GM18517 (cell line): ENCODE data around the gene FAM170B.

ENCODE experiments used
- ATAC-seq: cut with Tn5 transposase; IDR thresholded peaks from one replicate; pipeline ENCODE4 v1.9.1; 2021; ENCODE audit warnings: mild to moderate bottlenecking, moderate library complexity; ENCODE audit not compliant: unreplicated experiment

The FAM170B gene

DNA sequence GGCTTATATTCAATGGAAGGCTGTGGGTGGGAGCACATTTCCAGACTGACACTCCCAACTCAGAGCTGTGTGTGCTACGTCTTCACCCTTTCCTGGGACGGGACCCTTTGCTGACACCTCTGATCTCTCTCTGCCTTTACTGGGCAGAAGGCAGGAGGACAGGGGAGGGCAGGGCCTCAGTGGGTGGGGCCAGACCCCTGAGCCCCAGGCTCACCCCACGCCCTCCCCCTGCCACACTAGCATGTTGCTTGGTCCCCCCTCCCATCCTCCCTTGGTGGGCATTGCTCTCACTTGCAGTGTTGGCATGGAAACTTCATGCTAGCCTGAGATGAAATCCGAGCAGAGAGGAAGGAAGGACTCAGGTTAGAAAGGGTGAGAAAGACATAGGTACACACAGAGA lies 36.0 kb upstream of the FAM170B start:
- ATAC-seq = no peak

DNA sequence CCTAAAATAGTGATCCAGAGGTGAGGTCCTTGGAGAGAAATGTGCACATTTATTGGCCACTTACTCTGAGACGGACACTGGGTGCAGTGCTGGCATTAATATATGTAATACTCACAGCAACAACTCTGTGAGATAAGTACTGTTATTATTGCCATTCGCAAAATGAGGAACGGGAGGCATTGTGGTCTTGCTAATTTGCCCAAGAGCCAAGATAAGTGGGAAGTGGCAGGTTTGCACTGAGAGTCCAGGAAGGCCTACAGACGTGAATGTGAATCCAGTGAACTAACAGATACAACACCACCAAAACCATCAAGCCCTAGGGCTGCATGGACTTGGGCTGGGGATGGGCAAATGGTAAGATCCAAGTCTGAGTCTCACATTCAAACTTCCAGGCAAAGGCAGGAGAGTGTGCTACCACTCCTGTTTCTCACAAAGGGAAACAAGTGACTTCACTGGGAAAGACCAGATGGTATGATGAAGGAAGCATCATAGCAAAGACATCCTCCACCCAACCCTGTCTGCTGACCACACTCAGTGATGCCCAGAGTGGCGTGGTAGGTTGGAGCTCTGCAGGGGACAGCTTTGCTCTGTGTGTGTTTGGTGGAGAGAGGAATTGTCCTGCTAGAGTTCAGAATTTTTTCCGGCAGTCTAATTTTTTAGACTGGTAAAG lies 35.1 kb upstream of the FAM170B start:
- no peak for ATAC-seq

DNA sequence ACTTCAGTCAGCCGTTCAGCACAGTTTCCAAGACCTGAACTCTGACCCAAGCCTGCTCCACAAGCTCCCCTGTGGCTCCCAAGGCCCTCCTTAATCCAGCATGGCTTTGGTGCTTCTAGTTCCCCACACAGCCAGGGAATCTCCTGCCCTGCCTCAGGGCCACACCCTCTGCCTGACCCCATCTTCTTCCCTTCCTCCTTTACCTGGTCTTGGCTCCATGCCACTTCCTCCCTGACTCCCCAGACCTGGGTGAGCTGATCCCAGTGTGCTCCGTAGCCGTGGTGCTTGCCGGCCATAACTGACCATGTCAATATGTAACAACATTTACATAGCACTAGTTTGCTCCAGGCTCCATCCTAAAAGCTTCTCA lies 34.3 kb upstream of the FAM170B start:
- no peak for ATAC-seq

DNA sequence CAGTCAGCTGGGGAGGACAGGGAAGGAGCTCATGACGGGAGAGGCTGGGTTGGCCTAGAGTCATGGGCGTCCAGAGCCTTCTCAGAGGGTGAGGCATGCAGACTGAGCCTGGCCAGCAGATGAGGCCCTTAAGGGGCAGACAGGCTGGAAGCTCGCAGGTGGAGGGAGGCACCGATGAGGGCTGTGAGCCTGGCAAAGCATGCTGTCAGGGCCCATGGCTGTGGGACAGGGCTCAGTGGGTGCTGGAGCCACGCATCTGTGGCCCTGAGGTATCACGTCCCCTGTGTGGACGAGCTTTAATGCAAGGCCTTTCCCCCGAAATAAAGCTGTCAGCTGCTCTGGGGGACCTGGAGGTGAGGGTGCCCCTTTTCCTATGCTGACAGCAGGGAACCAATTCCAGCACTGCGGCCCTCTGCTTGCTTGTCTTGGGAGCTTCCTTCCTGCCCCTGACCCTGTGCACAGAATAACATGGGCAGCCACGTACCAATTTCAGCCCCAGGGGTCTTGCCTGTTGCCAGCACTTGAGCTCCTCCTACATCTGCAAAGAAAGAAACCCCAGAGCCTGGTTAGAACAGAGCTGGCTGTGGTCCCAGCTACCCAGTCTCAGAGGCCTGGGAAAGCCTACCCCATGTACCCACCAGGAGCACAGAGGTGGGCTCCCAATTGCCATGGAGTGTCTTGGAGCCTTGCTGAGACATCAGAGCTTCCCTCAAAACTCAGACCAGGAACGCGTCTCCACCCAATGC lies 33.8 kb upstream of the FAM170B start:
- ATAC-seq = no peak

DNA sequence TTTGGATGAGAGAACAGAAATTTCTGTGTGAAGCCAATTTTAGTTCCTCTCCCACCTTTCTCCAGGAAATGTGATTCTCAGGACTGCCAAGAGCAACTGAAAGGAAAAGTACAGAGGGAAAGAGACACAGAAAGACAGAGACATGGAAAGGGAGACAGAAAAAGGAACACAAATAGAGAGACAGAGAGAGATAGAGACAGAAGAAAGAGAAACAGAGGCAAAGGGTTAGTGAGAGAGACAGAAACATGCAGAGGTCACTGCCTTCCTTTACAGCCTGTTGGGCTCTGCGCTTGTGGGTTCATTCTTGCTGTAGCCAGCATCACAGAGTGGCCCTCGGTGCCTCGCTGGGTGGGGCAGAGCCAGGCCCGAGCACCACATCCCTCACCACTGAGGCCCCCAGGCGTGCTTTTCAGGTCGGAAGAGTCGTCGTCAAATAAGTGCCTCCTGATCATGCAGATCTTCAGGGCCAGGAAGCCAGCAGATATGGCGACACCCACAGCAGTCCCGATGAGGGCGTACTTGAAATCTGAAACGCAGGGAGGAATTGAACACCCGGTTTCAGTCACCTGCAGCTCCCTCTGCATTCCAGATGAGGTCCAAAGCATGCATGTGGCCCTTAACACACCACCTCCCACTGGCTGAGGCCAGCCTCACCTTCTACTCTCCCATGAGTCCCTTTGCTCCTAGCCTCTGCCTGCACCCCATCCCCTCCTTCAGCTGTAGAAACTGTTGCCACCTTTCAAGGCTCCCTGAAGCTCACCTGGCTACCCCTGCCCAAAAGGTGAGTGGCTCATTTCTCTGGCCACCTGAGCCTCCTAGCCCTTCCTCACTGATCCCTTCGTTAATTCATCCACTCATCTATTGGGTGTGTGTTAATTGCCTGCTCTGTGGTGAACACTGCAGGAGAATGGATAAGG lies 32.9 kb upstream of the FAM170B start:
- no peak for ATAC-seq

DNA sequence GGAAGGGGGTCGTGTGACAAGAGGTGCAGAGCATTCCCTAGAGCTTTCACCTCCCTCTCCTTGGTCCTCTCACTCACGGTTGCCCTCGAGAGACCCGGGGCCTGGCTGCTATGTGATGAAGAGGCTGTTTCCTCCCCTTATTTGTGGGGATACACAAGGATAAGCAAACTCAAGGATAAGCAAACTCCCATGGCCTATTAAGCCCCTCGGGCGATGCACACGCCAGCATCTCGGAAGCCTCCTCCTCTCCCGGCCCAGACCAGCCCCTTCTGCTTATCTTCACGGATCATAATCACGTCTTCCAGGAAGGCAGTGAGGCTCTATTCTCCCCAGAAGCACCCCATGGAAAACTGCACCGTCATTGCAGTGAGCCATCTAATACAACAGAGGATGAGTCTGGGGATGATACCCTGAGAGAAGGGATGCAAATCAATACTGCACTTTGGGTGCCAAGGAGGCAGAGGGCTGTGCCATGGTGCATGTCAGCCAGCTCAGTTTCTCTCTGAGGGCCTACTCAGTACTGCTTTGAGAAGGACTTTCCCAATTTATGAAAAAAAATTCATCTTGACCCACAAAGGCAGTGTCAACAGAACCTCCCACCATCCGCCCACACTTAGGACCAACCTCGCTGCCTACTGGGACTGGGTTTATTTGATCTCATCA lies 32.1 kb upstream of the FAM170B start:
- no peak for ATAC-seq

DNA sequence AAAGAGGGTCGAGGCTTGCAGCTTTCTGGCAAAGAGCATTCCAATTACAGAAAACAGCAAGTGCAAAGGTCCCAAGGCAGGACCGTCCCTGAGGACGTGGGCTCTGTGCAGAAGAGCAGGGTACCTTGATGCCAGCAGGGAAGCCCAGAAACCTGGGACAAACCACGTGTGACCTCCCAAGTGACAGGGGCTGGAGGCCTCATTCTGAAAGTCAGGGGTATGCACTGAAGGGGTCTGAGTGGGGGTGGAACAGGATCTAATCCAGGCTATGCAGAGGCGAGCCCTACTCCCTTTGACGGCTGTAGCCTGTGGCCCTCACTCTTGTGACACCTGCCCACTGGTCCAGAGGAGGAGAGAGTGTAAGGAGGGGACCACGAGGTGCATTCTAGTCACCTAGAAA lies 31.4 kb upstream of the FAM170B start:
- no peak for ATAC-seq

DNA sequence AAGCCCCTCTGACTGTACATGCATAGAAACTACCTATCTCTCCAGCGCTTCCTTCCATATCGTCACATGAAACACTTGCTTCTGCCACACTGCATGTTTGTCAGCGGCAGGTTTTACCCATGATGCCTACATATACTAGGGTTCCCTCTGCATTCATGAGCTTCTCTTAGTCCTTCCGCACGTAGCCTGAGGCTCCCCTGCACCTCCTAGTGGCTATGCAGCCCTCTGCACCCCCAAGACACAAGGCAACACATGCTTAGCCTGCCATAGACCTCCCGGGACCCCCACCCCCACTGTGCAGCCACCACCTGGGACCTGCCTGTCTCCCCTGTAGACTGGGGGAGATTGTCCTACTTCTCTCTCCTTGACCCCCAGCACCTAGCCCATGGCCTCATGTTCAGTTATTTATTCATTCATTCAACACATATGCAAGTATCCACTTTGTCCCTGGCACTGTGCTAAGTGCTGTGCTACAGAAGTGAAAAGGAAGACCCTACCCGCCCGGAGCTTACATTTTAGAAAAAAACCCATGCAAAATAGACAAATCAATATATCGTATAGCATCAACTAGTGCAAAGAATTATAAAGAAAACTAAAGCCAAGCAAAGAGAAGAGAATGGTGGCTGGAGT lies 30.9 kb upstream of the FAM170B start:
- ATAC-seq = peak; percentile 68

DNA sequence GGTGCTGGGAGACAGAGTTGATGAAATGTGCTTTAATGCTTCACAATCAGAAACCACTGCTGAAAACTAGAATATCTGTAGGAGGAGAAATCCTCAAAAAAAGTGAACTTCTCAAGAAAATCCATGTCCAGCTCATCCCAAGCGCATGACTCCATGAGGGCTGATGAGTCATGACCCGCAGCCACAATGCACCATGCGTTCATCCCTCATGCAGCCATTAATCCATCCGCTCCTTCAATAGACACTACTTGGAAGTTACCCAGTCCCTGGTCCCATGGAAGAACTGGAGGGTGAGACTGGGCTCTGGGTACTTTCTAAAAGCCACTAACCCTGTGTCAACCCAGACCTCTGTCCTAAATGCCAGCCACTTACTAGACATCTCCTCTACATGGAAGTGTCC lies 29.9 kb upstream of the FAM170B start:
- ATAC-seq = no peak

DNA sequence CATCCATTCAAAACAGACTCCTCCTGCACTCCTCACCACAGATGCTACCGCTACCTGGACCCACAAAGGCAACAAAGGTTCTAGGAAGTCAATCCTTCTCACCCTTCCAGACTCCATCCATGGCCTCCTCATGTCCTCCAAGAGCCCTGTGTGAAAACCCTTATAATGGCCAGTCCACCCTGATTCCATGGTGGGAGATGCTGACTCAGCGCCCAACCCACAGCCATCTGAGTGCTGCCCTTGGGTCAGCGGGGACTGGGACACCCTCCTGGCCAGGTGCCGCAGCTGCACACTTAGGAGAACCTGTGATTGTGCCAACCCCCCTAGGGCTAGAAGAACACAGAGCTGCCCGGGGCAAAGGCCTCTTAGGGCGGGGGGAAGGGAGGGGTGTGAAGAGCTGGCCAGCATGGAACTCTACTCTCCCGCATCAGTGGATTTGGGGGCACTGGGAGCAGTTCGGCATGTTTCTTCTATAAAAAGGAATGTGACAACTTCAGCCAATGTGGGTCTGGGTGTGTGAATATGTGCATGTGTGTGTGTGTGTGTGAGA lies 29.0 kb upstream of the FAM170B start:
- no peak for ATAC-seq

DNA sequence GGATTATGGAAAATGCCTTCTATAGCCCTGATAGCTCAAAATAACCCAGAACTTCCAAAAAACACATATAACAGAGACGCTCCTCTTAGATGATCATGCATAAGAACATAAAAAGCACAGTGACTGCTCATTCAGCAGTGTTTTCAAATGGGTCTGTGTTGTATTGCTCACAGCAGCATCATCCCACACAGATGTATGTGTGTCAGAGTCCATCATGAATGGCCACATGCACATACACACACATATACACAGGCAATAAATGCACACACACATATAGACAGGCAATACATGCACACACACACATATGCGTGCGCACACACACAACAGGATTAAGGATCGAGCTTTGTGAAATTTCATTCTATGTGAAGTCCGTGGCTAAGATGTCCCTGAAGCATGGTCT lies 28.2 kb upstream of the FAM170B start:
- no peak for ATAC-seq

DNA sequence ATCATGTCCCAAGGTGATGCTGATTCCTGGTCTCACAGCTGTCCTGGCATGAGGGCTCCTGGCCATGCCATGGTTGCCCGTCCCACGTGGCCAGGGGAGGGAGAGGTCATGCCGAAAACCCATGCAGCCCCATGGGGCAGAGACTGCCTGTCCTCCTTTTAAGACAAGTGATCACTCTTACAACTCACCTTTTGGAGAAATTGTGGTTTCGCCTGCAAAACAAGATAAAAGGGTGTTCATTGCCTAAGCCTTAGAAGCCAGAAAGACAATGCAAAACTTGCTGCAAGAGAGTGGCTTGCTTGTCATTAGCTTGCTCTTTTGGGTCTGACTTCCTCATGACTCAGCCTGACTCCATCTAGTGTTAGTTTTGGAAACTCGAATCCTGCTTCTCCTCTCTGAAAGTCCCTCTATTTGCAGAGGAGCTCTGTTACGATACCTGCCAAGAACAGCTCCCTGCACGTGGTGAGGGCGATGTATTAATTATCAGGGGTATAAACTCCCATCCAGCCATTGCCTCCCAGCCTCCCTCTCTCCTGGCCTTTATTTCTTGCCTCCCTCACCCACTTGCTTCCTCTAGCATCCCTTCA lies 27.7 kb upstream of the FAM170B start:
- ATAC-seq = no peak

DNA sequence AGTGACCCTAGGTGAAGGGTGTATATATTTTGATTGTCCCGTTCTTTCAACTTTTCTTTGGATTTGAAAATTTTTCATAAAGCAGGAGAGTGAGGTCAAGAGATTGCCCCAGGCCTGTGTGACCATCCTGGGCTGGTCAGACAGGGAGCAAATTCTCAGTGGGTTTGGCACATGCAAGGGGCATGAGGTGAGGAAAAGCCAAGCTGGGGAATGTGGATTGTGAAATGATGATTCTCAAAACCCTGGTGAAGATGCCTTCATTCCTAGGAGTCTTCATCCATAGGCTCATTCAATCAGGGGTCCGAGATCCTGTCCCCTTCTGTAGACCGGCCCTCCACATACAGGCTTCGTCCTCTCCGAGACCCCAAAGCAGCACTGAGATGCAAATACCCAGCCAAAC lies 27.0 kb upstream of the FAM170B start:
- no peak for ATAC-seq

DNA sequence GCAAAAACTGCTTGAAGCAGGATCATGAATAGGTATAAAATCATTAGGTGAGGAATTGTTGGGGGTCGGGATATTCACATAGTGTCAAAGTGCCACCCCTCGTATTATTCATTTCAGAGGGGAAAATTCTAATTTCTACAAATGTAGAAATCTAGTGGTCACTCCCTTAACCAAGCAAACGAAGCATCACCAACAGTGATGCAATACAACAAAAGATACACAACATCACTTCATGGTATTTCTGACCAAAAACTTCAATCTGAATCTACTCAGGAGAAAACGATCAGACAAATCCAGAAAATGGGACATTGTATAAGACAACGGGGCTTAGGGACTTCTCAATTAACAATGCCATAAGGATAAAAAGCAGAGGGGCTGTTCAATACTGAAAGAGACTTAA lies 26.3 kb upstream of the FAM170B start:
- no peak for ATAC-seq

DNA sequence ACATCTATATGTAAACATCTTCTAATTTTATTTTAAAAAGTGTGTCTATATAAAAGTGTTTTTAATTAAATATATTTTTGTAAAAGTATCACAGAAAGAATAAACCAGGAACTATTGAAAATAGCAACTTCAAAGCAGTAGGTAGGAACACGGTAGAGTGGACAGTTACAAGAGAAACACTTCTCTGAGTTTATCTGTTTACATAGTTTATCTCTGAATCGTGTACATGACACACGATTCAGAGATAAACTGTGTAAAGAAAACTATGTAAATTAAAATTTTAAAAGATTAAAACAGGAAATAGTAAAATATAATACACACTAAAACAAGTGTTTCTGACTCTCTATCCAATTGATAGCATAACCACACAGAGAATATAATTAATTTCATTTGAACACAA lies 25.1 kb upstream of the FAM170B start:
- no peak for ATAC-seq

DNA sequence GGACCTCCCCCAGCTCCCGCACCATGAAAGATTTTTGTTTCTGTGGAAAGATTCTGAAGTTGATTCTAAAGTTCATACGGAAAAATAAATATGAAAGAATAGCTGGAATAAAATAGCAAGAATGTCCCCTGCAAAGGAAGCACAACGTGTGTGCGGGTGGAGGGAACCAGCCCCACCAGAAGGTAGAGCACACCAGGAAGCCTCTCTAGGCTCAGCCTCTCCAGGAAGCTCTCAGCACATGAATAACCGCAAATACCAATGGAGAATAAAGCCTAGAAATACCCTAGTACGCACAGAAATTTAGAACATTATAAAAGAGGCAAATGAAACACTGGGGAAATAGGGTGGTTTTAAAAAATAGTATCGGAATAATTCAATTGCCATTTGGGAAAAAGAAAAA lies 24.6 kb upstream of the FAM170B start:
- ATAC-seq = no peak

DNA sequence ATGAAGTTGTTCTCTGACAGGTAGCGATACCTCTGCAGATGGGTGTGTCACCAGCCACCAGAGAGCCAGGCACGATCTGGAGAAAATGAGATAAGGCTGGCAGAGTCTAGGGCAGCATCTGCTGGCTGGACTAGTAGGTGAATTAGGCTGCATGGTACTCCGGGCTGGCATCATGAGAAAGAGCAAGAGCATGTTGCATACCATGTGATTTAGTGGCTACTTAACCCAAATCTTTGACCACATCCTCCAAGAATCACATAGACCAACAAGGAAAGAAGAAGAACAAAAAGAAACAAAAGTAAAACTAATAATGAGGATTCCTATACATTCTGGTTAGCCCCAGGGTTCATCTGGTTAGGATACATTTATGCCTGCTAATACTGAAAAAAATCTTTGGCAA lies 23.4 kb upstream of the FAM170B start:
- no peak for ATAC-seq

DNA sequence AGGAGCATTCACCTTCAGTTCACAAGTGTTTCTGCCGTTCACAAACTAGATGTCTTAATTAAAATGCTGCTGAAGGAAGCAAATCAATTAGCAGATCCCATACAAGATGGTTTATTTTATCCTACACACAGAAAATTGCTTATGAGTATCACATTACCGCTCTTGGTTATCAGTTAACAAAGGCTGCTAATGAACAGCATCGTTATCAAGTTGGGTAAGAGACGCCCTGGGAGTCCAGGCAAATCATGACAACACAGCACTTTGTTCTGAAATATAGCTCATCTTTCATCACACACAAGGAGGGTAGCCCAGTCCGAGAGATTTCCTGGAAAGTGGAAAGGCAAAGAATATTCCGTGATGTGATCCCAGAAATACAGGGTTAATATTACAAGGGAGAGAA lies 20.8 kb upstream of the FAM170B start:
- ATAC-seq = no peak

DNA sequence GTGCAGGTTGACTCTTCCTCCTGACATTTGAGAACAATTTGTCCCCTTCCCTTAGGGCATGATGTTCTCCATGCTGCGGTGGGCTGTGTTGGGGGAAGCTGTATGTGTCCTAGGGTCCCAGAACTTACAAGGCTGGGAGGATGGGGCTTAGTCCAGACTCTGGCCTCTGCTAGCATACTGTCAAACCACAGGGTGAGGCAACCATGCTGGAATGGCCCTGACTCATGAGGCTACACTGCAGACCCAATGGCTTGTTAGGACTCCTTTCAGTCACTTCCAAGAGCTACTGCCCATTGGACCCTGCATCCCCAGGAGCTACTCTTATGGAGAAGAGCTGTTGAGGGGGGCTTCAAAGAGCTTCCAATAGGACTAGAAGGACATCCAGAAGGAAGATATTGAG lies 20.1 kb upstream of the FAM170B start:
- no peak for ATAC-seq

DNA sequence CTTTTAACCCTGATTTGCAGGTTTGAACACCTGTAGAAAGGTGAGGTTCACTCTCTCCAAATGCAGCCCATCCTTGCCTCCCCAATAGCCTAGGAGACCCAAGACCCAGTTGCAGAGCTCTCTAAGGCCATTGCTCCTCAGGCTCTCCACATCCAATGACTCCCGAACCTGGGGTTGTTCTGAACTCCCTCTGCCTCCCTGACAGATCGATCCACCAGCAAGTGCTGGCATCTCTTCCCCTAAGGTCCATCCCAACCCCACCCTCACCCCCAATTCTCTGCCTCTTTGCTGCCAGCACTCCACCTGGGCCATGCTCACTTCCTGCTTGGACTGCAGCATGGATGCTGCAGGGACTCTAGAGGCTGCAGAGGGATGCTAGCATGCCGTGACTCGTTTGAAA lies 19.3 kb upstream of the FAM170B start:
- no peak for ATAC-seq
